IPS DF 4.7 (cell line): ENCODE data around the gene OSTC.
"Not testable (repeated sequence)": the region's sequence is repeated elsewhere in the genome, so short reads cannot be mapped to it uniquely, and the experiment has no call there.

ENCODE experiments used
- DNase-seq: peaks from one replicate; pipeline ENCODE4 v3.0.0-alpha.2; 2013; ENCODE audit warnings: low spot score; ENCODE audit errors: extremely low read depth

Gene OSTC

DNA sequence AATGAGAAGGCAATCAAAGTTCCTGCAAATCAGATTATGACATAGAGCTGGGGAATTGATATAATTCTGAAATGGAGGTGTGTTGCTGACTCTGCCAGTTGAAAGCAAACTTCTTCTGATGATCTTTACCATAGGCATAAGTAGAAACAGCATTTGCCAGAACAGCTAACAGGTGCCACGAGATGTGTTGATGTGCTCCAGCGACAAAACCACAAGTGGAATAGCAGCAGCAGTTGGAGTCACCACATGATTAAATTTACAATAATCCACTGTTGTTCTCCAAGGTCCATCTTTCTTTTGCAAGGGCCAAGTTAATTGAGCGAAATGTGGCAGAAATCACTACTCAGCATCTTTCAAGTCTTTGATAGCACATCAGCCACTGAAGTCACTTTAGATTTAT lies 3.7 kb upstream of the OSTC start:
- no peak for DNase-seq

DNA sequence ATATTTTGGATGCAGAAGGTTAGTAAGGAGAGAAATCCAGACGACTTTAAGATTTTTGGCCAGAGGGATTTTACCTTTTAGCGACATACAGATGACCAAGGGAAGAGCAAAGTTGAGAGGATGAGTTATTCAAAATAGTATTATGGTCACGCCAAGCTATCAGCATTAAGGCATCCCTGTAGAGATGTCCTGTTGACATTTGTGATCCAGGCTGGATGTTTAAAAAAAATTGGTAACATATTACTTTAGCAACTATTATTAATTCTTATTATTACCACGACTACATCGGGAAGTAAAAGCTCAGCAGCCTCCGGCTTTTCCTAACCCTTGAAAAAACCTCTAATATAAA lies 562 bp upstream of the OSTC start:
- no peak for DNase-seq

- DNase-seq, result no peak
Measured at GRCh38 chr4:108651014-108651791, 804 bp downstream of the OSTC start.

- DNase-seq, result no peak
Measured at GRCh38 chr4:108662629-108663028, 12.2 kb downstream of the OSTC start.

- no peak for DNase-seq
Measured at GRCh38 chr4:108674356-108674977, 24.1 kb downstream of the OSTC start.

DNA sequence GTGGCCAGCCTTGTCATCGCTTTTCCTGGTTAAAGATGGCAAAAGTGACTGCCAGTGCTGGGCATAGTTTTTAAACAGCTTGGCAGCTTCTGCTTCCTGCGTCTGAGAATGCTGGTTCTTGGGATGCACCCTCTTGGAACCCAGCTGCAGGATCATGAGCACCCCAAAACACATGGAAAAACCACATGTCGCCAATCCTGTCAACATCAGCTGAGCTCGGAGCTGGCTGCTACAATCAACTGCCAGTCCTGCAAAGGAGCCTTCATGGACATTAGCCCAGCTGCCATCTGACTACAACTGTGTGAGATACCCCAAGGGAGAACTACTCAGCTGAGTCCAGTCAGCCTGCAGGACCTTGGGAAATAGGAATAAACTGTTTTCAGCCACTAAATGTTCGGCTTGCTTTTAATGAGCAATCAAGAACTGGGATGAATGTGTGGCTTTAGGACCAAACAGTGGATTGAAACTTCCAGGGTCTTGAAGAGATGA lies 31.0 kb downstream of the OSTC start:
- DNase-seq, result no peak

DNA sequence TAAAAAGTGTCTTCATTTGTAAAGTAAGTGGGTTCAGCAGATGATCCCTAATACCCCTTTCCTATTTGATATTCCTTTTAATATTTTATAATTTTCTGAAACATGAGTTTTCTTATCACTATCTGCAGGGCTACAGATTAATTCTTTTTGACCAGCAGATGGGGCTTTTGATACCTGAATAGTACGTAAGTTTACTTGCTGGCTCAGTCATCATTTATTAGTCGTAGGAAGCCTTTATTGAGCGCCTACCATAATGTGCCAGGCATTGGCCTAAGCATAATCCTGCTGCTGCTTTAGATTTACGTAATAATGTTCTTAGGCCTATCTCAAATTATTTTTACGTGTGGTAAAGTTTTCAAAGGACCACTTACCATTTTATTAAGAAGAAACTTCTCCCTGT lies 33.1 kb downstream of the OSTC start:
- DNase-seq, result no peak

GRCh38 chr4:108685036-108685686 lies 34.8 kb downstream of the OSTC start:
- no peak for DNase-seq

GRCh38 chr4:108690738-108691137 lies 40.3 kb downstream of the OSTC start:
- no peak for DNase-seq

- DNase-seq, result no peak
Measured at GRCh38 chr4:108693211-108693610, 42.8 kb downstream of the OSTC start.

GRCh38 chr4:108693819-108694218 lies 43.4 kb downstream of the OSTC start:
- no peak for DNase-seq

DNA sequence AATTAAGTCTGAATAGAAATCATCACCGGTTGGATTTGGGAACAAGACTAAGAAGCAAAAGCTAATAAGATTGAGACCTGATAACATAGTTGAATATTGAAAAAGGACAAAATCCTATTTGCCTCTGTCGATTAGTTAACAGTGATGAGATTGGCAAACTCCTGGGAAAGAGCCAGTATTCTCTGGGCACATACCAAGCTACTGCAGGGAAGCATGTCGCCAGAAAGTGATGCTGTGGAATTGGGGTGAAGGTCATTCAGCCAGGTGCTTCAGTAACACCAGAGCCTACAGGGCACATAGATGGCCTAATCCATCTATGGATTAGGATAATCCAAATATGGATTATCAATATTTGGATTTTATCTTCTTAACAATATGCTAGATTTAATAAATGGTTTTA lies 44.0 kb downstream of the OSTC start:
- DNase-seq, result no peak

GRCh38 chr4:108695062-108695461 lies 44.7 kb downstream of the OSTC start:
- no peak for DNase-seq

- no peak for DNase-seq
Measured at GRCh38 chr4:108696160-108696559, 45.8 kb downstream of the OSTC start.

- no peak for DNase-seq
Measured at GRCh38 chr4:108700081-108700757, 49.8 kb downstream of the OSTC start.

GRCh38 chr4:108702960-108703359 lies 52.6 kb downstream of the OSTC start:
- DNase-seq, result no peak

GRCh38 chr4:108703370-108703769 lies 53.0 kb downstream of the OSTC start:
- DNase-seq, result no peak

DNA sequence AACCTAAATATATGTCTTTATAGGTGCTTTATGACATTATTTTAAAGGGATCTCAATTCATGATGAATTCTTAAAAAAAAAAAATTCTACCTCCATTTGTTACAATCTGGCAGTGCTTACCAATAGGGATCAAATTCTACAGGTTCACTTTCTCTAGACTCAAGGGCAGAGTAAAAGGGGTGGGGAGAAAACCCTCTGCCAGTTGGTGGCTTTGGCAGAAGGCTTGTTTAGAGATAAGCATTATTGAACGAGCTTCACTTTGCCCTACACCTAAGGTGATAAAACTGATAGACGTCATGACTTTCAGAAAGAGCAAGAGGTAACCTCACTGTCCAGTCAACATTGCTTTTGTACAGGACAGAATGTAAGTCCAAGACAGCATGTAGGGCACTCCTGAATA lies 53.6 kb downstream of the OSTC start:
- no peak for DNase-seq

DNA sequence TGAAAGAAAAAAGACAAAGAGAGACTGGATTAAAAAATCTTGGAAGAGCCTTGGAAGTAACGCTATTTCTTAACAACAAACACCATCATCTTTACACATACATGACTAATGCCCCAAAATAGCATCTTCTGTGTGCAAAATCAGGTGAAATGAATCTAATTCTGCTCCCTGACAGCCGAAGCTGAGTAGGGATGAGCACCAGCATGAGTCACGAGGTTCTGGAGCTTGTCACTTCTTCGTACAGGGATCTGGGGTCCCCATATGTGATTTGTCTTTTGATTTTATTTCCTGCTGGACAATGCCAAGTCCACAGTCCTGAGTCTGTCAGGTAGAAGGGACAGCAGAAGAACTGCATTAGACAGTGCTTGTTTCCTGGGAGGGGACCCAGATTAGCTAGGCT lies 55.9 kb downstream of the OSTC start:
- DNase-seq, result no peak

DNA sequence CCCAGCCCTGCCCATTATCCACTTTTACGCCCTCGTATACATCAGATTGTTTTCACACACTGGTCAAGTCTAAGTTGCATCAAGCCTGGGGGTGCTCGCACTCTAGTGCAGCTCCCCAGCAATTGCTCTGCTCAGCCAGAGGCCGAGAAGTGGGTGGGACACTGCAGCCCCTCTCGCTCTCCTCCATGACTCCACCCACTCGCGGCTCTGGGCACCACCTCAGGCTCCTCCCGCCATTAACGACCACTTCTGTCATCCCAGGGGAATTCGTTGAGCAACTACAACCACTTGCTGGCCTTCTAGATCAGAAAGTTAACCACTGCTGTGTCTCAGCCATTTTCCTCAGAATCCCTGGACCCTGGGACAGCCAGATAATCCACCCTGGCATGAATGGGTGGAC lies 58.8 kb downstream of the OSTC start:
- DNase-seq, result no peak

DNA sequence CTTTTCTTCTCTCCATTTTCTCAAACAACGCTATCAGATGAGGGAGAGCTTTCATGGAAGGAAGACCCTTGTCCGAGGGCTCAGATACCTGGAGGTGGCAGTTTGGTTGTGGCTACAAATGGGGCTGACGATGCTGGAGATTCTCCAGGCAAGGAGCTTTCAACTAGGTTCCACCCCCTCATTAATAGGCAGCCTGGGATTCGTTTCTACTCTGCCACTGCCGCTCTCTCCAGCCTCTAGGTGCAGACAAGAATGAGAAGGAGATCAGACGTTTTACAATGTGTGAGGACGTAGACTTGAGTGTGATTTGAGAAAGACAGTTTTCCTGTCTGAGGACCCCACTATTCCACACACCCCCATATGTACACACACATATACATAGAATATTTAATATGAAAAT lies 59.3 kb downstream of the OSTC start:
- no peak for DNase-seq

DNA sequence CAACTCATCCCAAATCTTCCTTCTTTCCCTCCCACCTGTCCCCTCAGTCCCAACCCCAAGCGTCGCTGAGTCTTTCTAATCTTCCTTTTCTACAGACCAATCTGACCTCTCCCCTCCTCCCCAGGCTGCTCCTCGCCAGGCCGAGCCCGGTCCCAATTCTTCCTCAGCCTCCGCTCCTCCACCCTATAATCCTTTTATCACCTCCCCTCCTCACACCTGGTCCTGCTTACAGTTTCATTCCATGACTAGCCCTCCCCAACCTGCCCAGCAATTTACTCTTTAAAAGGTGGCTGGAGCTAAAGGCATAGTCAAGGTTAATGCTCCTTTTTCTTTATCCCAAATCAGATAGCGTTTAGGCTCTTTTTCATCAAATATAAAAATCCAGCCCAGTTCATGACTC lies 60.2 kb downstream of the OSTC start:
- not testable (repeated sequence) for DNase-seq
